GM23248 (cell line): ENCODE data around the gene SEBOX.

ENCODE experiments used
- EZH2 ChIP-seq: fragments of 200-600 bp; sonication (generic); IDR thresholded peaks from 2 replicates; pipeline ENCODE4 v1.6.1; 2018; ENCODE audit warnings: antibody characterized with exemption, mild to moderate bottlenecking; ENCODE audit not compliant: insufficient read depth, poor library complexity, severe bottlenecking
- EZH2phosphoT487 ChIP-seq: fragments of 200-600 bp; sonication (generic); IDR thresholded peaks from 2 replicates; pipeline ENCODE4 v1.6.1; 2018; ENCODE audit warnings: antibody characterized with exemption, moderate library complexity, mild to moderate bottlenecking, low read depth; ENCODE audit not compliant: insufficient read depth

GRCh38 chr17:28338056-28338768 lies 26.8 kb downstream of the SEBOX start:
- TF ChIP-seq EZH2 (no peak), EZH2phosphoT487 (no peak)
